ENCODE data around the gene SOX6. TPM values are rescaled to one million over a fixed set of nuclear protein-coding genes. Genes with fewer than 3 reads are reported as not detected.
"Not testable (repeated sequence)": the region's sequence is repeated elsewhere in the genome, so short reads cannot be mapped to it uniquely, and the experiment has no call there.

The SOX6 gene
- polyA plus RNA-seq, 3 donors, result 20.4 to 29.3 (median 24.1) TPM

DNA sequence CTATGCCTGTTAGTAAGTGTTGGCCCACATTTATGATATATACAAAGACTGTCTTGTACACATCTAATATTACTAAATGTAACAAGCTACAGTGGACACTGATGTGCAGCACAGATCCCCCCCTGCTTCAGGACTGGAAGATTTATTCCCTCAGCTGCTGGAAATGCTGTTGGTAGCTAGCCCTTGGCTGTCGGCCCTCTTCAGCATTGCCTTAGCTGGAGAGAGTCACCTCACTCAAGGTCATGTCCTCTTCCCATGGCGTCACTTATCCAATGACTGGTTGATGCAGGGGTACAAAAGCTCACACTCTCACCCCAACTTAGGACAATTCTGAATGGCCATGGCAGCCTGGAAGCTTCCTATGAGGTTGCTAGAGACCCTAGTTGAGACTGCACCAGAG is 312.7 kb downstream of the SOX6 start:
- no peak for DNase-seq

DNA sequence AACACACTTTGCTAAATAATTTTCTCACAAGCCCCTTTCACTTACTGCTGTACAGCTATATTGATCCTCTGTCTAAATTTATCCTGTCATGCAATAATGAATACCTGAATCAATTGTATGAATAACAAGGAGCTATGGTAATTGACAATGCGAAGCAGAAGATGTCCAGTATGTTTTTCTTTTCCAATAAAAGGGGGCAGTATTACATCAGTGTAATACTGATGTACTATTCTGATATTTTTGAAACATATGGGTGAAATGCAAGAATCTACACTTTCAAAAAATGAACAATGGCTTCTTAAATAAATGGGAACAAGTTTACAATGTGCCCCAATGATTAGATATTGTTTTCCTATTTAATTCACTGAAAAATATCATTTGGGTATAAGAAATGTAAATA is 315.1 kb downstream of the SOX6 start:
- DNase-seq, result no peak

DNA sequence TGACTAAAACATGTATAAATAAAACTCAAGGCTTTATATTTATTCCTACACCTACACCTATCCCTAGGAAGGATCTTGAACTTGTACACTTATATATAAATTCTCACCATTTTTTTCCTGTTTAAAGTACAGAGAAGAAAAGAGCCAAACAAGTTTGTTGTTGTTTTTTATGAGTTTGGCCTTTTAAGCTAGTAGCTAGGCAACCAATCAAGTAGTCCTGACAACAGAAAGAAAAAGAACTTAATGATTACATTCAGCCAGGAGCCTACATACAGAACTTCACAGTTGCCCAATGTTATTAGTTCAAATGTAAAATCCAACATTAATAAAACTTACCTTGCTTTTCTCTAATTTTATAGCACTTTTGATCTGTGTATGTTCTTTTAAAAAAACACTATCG is 316.2 kb downstream of the SOX6 start:
- no peak for DNase-seq

DNA sequence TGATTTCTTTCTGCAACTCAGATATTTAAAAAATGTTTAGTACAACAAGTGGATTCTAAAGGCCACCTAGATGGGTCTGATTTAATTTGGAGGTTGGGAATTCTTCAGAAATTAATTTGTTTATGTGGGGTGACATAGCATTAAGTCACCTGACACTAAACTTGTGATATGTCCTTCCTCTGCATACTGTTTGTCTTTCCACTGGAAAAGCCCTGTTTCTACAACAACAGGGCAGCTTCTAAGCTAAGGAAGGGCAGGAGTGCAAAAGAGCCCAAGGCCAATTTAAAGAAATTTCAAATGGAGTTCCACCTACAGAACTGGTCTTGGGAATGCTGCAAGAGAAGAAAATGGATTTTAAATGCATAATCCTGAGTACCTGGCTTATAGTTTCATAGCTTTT is 319.2 kb downstream of the SOX6 start:
- no peak for DNase-seq

DNA sequence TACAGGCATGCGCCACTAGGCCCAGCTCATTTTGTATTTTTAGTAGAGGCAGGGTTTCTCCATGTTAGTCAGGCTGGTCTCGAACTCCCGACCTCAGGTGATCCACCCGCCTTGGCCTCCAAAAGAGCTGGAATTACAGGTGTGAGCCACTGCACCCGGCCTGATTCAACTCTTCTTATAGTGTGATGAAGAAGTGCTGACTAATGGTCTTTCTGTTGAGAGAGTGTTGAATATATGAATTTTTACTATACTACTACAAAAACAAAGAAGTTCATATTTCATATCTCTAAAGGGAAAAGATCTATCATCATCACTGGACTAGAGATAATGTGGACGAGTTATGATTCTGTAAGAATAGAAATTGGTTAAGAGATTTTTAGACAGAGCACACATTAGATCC is 320.1 kb downstream of the SOX6 start:
- no peak for DNase-seq

DNA sequence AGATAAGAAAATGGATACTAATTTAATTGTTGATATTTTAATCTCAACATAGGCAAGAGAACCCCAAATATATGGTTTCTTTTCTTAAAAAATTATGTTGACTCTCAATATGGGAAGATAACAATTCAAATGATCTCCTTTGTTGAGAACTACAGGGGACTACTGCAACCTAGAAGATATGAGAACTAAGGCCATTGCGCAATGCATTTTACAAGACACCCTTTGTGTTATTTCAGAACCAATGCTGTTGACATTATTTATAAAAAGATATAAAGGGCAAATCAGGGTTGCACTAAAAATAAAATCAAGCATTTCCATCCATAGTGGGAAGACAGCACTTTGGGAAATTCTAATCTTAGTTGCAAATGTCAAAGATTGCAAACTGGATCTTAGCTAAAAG is 322.3 kb downstream of the SOX6 start:
- DNase-seq, result no peak

DNA sequence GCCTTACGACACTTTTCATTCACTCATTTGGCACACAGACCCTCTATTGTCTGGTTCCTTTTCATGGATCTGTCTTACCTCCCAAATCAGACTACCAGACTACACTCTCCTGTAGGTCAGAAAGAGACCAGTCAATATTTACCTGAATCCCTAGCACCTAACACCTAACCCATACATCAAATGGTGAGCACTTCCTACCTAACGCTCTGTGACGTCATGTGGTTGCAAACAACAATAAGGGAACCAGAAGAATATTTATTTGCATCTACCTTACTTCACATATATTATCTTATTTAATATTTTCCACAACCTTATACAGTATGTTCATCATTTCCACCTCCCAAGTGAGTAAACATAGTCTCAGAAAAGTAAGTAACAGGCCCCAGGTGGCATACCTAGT is 323.4 kb downstream of the SOX6 start:
- no peak for DNase-seq

DNA sequence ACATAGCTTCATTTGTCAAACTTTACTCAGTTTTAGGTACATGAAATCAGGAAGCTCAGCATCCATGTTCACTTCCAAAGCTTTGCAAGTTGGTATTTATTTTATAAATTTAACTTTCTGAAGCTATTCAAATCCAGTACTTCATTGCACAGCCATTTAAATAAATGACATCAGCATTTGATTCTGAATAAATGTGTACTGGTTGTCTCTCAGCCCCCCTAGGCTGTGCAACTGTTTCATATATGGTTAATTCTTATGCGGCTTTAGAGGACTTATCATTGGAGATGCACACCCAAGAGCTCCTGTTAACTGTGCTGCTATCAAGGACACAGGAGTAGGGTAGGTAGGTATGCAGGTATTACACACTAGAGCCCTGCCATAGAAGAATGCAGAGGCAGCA is 325.1 kb downstream of the SOX6 start:
- no peak for DNase-seq

DNA sequence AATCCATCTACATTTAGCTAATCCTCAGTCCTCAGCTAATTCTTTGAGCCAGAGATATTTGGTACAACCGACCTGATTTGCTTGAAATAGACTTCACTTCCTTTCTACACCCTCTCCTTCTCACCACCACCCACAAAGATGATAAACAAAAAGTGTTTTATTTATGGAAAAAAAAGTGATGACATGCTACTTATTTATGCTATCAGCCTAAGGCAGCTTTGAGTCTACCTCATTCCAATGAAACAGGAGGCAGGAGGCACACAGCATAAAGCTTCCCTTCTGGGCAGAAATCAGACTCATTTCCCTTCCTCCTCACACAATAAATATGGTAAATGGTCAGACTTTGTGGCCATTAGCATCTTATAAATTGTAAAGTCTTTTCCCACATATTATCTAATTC is 325.7 kb downstream of the SOX6 start:
- DNase-seq, result no peak

DNA sequence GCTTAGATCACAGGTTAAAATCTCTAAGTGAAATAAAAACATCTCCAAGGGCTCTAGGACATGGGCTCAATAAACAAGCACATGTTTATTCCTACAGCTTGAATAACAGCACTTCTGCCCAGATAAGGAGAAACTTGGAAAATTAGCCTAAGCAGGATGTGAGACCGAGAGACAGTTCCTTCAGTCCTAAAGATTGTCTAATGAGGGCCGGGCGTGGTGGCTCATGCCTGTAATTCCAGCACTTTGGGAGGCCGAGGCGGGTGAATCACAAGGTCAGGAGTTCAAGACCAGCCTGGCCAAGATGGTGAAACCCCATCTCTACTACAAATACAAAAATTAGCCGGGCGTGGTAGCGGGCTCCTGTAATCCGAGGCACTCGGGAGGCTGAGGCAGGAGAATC is 327.2 kb downstream of the SOX6 start:
- DNase-seq, result not testable (repeated sequence)

DNA sequence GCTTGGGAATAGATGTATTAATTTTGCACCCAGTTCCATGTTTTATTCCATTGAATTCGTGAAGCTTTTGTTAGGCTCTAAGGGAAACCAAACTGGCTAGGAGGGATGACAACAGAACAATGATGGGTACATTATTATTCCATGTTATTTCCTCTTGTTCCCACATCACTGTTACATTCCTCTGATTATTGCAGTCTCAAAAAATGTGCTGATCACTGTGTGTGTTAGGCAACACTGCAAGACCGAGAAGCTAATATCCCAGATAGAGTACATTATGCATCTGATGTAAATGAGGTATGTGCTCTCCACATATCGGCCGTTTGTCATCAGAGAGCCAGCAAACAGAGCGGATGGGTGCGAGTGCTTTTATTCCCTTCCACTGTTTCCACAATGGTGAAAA is 327.9 kb downstream of the SOX6 start:
- no peak for DNase-seq

DNA sequence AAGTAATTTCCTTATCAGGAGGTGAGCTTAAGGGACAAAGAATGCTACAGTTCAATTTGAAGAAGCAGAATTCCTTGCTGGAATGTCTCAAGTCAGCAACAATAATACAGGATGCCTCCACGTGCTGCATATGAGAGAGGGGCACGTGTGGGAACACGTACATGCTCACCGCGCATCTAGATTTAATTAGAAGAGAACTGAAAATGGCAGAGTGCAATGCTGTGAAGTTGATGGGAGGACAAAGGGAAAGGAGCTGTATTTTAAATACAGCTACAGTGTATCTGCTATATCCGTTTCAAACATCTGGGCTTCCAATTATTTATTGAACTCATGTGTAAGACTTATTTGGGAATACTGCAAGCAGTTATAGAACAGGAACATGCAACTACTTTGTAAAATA is 328.7 kb downstream of the SOX6 start:
- DNase-seq, result no peak

DNA sequence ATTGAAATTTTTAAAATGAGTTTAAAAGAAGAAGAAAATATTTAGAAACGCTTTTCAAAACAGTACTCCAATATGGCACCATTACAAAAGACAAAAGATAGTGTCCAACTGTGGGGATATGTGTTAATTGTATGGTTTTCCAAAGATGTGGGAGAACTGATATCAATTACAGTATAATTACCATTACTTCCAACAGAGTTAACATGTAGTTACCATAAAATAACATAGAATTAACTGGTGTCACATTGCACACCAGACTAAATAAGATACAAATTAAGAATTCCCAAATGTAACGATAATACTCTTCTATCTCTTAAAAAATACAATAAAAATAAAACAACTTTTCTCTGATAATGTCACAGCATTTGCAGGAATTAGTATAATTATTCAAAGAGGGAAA is 329.5 kb downstream of the SOX6 start:
- DNase-seq, result no peak

DNA sequence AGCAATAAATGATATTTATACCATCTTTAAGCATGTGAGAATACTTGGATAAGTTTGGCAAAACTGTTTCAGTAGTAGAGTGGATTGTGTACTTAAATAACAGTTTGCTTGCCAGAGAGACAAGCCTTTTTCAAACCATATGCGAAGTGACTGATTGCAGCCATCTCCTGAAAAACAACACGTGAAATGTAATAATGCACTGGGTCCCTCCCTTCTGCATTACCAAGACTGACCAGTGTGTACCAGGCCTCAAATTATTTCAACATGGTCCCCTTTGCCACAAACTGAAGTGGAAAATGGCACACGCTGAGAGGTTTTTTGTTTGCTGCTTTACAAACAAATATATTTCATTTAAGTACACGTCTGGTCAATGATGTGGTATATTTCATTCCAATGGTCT is 337.4 kb downstream of the SOX6 start:
- no peak for DNase-seq

DNA sequence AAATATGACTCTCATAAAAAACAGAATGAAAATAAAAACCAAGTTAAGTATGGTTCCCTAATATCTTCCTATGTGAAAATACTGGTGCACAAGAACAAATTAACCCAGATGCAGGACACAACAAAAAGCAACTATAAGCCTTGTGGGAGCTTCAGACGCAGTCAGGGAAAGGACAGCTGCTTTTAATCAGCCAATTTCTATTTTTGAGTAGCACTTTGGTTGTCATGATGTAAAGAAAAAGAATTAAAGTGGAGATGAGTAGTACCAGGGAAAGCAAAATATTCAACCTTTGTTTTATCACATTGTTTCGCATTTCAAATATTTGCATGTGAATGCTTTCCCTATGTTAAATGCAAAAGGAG is 339.9 kb downstream of the SOX6 start:
- no peak for DNase-seq

DNA sequence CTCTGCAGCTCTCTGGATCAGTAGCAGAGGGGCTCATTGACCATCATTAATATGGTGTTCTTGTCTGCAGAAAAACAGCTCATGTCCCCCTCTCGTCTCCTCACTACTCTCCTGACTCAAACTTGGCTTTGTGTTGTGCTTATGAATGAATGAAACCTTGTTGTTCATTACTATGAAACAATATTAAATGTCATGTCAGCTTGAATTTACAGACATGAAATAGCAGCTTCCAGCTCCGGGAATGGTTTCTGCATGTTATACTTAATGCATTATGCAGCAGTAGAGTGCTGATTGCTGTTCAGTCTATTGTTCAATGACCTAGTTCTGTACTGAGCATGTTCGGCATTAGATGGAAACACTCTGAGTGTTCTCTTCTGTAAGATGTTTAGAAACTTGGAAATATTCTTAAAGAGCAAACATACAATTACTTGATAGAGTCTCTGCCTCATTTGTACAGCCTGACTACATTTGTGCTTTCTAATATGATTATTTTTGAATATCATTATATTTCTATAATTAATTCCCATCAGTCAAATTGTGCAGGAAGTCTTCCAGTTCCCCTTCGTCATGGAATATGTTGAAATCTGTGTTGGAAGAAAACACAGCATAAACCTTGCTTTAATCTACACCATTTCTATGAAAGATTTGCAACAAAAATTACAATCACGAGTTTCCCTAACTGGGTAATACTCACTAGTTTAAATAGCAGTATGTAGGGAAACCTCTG is 340.4 kb downstream of the SOX6 start:
- no peak for DNase-seq

DNA sequence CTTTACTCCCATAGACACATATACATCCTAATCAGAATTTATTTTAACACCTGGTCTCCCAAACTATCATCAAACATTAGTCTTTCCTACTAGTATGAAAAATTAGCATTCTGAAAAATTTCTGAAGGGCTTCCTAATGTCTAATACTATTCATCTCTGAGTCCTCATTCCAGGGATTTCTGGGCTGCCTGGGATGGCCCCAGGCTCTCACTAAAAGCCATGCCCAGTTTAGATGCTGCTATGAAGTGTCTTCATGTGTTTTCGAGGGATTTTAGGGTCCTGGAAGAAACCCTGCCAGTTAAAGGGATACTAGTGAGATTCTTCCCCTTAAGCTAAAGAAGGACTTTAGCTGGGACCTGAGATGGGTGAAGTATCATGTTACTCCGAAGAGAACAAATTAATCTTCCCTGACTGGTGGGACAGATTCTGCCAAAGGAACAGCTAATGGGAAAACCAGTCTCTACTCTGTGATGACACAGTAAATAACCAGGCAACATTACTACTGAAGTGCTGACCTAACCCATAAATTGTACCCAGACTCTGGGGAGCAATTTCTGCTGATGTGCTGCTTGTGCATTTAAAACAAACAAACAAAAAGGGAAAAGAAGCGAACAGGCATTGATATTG is 342.6 kb downstream of the SOX6 start:
- peak; percentile 45 for DNase-seq

DNA sequence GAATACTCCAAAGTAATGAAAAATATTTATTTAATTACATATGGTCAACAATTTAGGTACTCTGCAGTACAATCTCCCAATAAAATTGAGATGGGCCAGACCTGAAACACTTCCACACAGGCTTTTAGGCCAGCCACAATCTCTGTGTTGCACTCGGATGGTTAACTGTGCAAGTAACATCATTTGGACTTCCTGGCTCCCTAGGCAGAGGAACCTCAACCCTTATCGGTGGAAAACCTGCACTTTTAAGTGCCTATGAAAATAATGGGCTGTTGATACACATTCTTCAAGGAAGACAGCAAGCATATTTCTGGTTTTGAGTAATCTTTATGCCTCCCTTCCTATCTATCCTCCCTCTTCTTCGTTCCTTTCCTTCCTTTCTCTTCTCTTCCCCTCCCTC is 343.1 kb downstream of the SOX6 start:
- DNase-seq, result no peak

DNA sequence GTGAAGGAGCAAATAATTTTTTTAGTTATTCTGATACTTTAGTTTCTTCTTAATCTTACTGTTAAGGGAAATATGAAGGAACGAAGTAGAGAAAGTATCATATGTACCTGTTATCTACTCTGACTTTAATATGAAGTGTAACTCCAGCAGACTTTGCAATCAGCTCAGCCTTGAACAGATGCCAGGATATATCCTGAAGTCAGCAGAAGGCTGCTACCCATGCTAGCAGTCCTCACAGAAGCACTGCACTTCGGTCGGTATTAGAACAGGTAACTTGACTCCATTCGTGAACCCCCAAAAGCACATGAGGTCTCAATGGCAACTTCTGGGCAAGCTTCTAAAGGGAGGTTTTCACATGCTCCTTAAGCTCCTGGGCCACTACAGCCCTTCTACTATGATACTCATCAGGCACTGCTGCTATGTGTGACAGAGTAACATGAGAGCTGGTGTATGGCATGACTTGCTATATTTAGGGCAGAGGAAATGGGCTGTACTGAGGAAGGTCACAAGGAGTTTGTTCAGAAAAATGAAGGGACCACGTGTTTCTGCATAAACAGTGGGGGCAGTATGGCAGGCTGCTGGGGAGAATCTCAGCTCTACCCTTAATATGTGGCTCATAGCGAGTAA is 344.1 kb downstream of the SOX6 start:
- DNase-seq, result no peak

DNA sequence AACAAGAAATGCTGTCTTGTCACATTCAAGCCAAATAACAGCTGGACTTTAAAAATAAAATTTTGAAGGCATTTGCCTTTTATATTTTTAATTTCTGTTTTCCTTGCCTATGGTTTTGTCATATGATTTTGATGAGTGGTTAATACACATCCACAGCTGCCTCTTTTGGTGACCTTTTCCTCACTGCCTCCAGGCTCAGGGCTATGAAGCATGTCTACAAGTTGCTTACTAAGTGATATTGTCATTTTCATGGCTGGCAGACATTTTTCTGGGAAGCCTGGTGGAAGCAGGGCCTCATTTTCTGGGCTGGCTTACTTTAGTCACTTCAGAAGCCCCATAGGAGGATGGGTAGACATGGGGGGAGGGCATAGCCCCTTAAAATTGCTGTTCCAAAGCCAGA is 344.9 kb downstream of the SOX6 start:
- no peak for DNase-seq

DNA sequence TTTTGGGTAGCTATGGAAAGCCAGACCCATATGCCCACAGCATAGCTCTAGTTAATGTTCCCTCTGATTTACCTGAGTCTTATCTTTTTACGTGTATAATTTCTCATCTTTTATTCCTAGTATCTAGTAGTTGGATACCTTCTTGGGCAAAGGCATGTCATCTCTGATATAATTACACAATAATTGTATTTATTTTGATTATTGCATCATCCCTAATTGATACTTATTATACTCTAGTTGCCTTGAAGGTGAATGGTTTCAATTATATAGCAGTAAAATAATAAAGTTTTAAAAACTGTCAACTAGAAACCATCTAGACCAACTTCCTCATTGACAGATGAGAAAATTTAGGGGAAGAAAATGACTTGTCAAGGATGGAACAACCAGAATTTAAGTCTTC is 347.3 kb downstream of the SOX6 start:
- no peak for DNase-seq

DNA sequence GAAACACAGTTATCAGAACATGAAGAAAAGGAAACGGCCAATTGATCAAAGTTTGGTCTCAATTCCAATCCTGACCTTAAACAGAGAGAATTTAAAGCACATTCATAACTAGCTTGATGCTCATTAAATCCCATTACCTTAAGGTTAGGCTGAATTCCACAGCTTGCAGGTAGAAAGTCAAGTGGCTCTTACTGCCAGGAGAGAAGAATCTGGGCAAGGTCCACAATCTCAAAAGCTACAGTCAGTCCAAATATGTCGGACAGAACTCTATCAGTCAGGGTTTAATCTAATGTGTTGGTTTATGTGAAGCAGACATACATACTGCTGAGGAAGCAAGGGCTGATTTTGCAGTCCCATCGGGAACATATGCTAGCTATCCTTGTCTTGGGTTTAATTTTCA is 348.8 kb downstream of the SOX6 start:
- no peak for DNase-seq

DNA sequence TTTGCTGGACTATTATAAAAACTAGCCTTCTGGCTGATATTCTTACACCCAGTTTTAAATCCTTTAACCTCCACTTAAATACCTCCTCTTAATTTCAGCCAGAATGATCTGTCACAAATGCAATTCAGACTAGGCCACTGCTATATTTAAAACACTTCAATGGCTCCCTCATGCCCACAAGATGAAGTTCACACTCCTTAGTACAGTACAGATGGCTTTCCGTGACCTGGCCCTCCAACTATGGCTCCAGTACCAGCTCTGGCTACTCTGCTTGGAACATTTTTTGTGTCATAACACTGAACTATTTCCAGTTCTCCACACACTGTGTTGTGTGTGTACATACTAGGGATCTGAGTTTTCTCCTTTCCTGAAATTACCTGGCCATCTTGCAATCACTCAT is 353.4 kb downstream of the SOX6 start:
- no peak for DNase-seq

DNA sequence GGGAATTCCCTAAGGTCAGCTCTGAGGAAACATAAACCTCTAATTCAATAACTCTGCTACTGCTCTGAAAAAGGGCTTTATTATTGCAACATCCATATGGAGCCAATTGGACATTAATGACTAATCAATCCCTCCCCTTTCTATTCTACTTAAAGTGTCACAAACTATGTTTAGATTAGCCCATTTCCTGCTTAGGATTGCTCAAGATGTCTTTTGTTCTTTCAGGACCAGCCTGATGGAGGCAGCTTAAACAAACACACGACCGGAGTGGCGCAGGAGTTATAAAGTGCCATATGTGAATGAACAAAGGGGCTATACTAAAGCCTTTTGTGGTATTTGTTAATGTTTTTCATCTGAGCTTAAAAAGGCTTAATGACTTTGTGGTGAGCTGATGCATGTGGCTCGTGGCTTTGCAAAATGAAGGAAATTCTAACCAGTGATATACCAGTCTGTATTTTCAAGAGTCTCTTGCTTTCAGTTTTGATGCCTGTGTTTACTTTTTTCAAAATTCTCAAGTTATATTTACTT is 354.4 kb downstream of the SOX6 start:
- DNase-seq, result peak; percentile 46

Data from renal pelvis (tissue), 4 donors.